IMR-90 (cell line): ENCODE data around the gene DACT2. TPM values are rescaled to one million over a fixed set of nuclear protein-coding genes. Genes with fewer than 3 reads are reported as not detected.

Source experiments
- ATAC-seq: fragments of 200-7000 bp; cut with Tn5 transposase; 2 replicates; pipeline ENCODE4 v1.9.1; 2020; ENCODE audit warnings: low read depth, mild to moderate bottlenecking, moderate library complexity
- BruUV-seq: library from RNA; stranded (reverse); fragments of 400-500 nt; replicated peaks from 2 replicates; lab custom pipeline; 2021; lab: Mats Ljungman, UMichigan
- CTCF ChIA-PET: fragments of 300-600 bp; formaldehyde crosslinking; extraction: SDS; loops from one replicate; lab custom pipeline; 2021; ENCODE audit warnings: antibody characterized with exemption; lab: Yijun Ruan, JAX
- POLR2A ChIA-PET: fragments of 300-600 bp; sonication (Branson Sonifier 250); formaldehyde crosslinking; loops from one replicate; lab custom pipeline; 2022; ENCODE audit warnings: antibody characterized with exemption; ENCODE audit not compliant: unreplicated experiment; lab: Charles Lee
- DNase-seq: peaks from one replicate; pipeline ENCODE4 v3.0.0; 2013
- H2AFZ ChIP-seq: replicated peaks from 2 replicates; pipeline ENCODE3; 2013; ENCODE audit warnings: low read length, mild to moderate bottlenecking; ENCODE audit not compliant: poor library complexity
- H2AK5ac ChIP-seq: 2 replicates; pipeline ENCODE4 v1.6.1; 2013; ENCODE audit warnings: low read depth, low read length, inconsistent platforms
- H2AK9ac ChIP-seq: replicated peaks from 2 replicates; pipeline ENCODE3; 2013; ENCODE audit warnings: mild to moderate bottlenecking, low read depth, low read length, moderate library complexity; ENCODE audit not compliant: poor library complexity
- H2BK120ac ChIP-seq: 2 replicates; pipeline ENCODE4 v1.6.1; 2013; ENCODE audit warnings: low read depth, low read length, inconsistent platforms
- H2BK15ac ChIP-seq: 3 replicates; pipeline ENCODE4 v1.6.1; 2013; ENCODE audit warnings: low read depth, low read length, inconsistent platforms
- H2BK20ac ChIP-seq: 2 replicates; pipeline ENCODE4 v1.6.1; 2013; ENCODE audit warnings: low read depth, mild to moderate bottlenecking, inconsistent platforms, low read length, moderate library complexity
- H2BK5ac ChIP-seq: 2 replicates; pipeline ENCODE4 v1.6.1; 2013; ENCODE audit warnings: mild to moderate bottlenecking, low read depth, low read length, inconsistent platforms; ENCODE audit not compliant: poor library complexity, severe bottlenecking
- H3K14ac ChIP-seq: replicated peaks from 2 replicates; pipeline ENCODE4 v1.6.1; 2013; ENCODE audit warnings: low read depth, low read length, inconsistent platforms
- H3K18ac ChIP-seq: 2 replicates; pipeline ENCODE4 v1.6.1; 2013; ENCODE audit warnings: low read depth, low read length, control low read depth
- H3K23ac ChIP-seq: 2 replicates; pipeline ENCODE4 v1.6.1; 2013; ENCODE audit warnings: low read depth, low read length, inconsistent platforms
- H3K27ac ChIP-seq: 2 replicates; pipeline ENCODE4 v1.5.1; 2013; ENCODE audit warnings: mild to moderate bottlenecking, control low read depth, low read length; ENCODE audit not compliant: insufficient read depth
- H3K27me3 ChIP-seq: 2 replicates; pipeline ENCODE4 v1.6.1; 2013; ENCODE audit warnings: low read length; ENCODE audit not compliant: control insufficient read depth, insufficient read depth
- H3K36me3 ChIP-seq: 2 replicates; pipeline ENCODE4 v1.6.1; 2013; ENCODE audit warnings: low read length, mixed read lengths; ENCODE audit not compliant: control insufficient read depth, insufficient read depth
- H3K4ac ChIP-seq: 2 replicates; pipeline ENCODE4 v1.6.1; 2013; ENCODE audit warnings: low read depth, low read length, inconsistent platforms
- H3K4me1 ChIP-seq: 2 replicates; pipeline ENCODE4 v1.6.1; 2013; ENCODE audit warnings: low read length, mixed read lengths; ENCODE audit not compliant: control insufficient read depth, insufficient read depth
- H3K4me2 ChIP-seq: 2 replicates; pipeline ENCODE4 v1.6.1; 2013; ENCODE audit warnings: low read depth, mild to moderate bottlenecking, control low read depth, low read length, moderate library complexity
- H3K4me3 ChIP-seq: 2 replicates; pipeline ENCODE4 v1.5.1; 2013; ENCODE audit warnings: low read depth, mild to moderate bottlenecking, control low read depth, low read length, moderate library complexity; ENCODE audit not compliant: insufficient read depth
- H3K56ac ChIP-seq: 2 replicates; pipeline ENCODE4 v1.6.1; 2013; ENCODE audit warnings: low read length, inconsistent platforms; ENCODE audit not compliant: insufficient read depth; ENCODE audit errors: extremely low read depth
- H3K79me1 ChIP-seq, 2 experiments: 2 replicates each; pipeline ENCODE4 v1.6.1; 2013; ENCODE audit warnings: low read length in 2 of 2, inconsistent platforms in 1 of 2, low read depth in 1 of 2
- H3K9ac ChIP-seq: 2 replicates; pipeline ENCODE4 v1.6.1; 2013; ENCODE audit warnings: low read depth, low read length, control low read depth
- H3K9me1 ChIP-seq: 2 replicates; pipeline ENCODE4 v1.6.1; 2013; ENCODE audit warnings: low read length, inconsistent platforms; ENCODE audit not compliant: insufficient read depth
- H3K9me3 ChIP-seq: 2 replicates; pipeline ENCODE4 v1.6.1; 2013; ENCODE audit warnings: low read length; ENCODE audit not compliant: control insufficient read depth, insufficient read depth
- H4K20me1 ChIP-seq: 2 replicates; pipeline ENCODE4 v1.6.1; 2013; ENCODE audit warnings: low read length, inconsistent platforms; ENCODE audit not compliant: insufficient read depth
- H4K5ac ChIP-seq: 2 replicates; pipeline ENCODE4 v1.6.1; 2013; ENCODE audit warnings: mild to moderate bottlenecking, low read depth, low read length, control low read depth
- H4K8ac ChIP-seq, 2 experiments: 2 replicates each; pipeline ENCODE4 v1.6.1; 2013; ENCODE audit warnings: low read depth in 2 of 2, low read length in 2 of 2, control low read depth in 1 of 2, inconsistent platforms in 1 of 2
- H4K91ac ChIP-seq: 2 replicates; pipeline ENCODE4 v1.6.1; 2013; ENCODE audit warnings: low read depth, low read length, inconsistent platforms; ENCODE audit not compliant: insufficient read depth
- BHLHE40 ChIP-seq: fragments of 150-350 bp; IDR thresholded peaks from 2 replicates; pipeline ENCODE4 v1.6.1; 2016; ENCODE audit warnings: mild to moderate bottlenecking, low read depth, low read length
- CEBPB ChIP-seq: IDR thresholded peaks from 2 replicates; pipeline ENCODE4 v1.6.1; 2012; ENCODE audit warnings: low read depth, low read length, improper control_type of control experiment
- CHD1 ChIP-seq: IDR thresholded peaks from 2 replicates; pipeline ENCODE4 v1.6.1; 2012; ENCODE audit warnings: low read depth, low read length, improper control_type of control experiment
- ELK1 ChIP-seq: fragments of 150-350 bp; IDR thresholded peaks from 2 replicates; pipeline ENCODE4 v1.6.1; 2016; ENCODE audit warnings: low read depth, mild to moderate bottlenecking, low read length, moderate library complexity, borderline replicate concordance
- FOS ChIP-seq: fragments of 150-350 bp; IDR thresholded peaks from 2 replicates; pipeline ENCODE4 v1.6.1; 2016; ENCODE audit warnings: low read depth, low read length
- MAFK ChIP-seq: IDR thresholded peaks from 2 replicates; pipeline ENCODE4 v1.6.1; 2012; ENCODE audit warnings: low read depth, low read length, improper control_type of control experiment
- MAZ ChIP-seq: IDR thresholded peaks from 2 replicates; pipeline ENCODE4 v1.6.1; 2012; ENCODE audit warnings: low read depth, mild to moderate bottlenecking, low read length, improper control_type of control experiment, moderate library complexity, borderline replicate concordance
- NFE2L2 ChIP-seq: fragments of 150-350 bp; IDR thresholded peaks from 2 replicates; pipeline ENCODE4 v1.6.1; 2016; ENCODE audit warnings: low read depth, mild to moderate bottlenecking, low read length
- POLR2A ChIP-seq: IDR thresholded peaks from 2 replicates; pipeline ENCODE4 v1.6.1; 2012; ENCODE audit warnings: mild to moderate bottlenecking, low read depth, low read length
- RAD21 ChIP-seq: IDR thresholded peaks from 2 replicates; pipeline ENCODE4 v1.6.1; 2012; ENCODE audit warnings: low read length, improper control_type of control experiment
- RCOR1 ChIP-seq: IDR thresholded peaks from 2 replicates; pipeline ENCODE4 v1.6.1; 2012; ENCODE audit warnings: mild to moderate bottlenecking, low read length, improper control_type of control experiment; ENCODE audit not compliant: insufficient replicate concordance
- RFX5 ChIP-seq: IDR thresholded peaks from 2 replicates; pipeline ENCODE4 v1.8.0; 2012; ENCODE audit warnings: low read depth, mild to moderate bottlenecking, low read length, moderate library complexity
- SMC3 ChIP-seq: fragments of 150-350 bp; IDR thresholded peaks from 2 replicates; pipeline ENCODE4 v1.6.1; 2016; ENCODE audit warnings: low read depth, mild to moderate bottlenecking, antibody characterized with exemption, low read length, moderate library complexity
- WGBS, 2 experiments: methylation state at CpG; one replicate each; pipeline versions ENCODE4 v1.1.5 to v1.1.7; 2013; ENCODE audit warnings: missing lambda C conversion rate in 2 of 2; ENCODE audit not compliant: insufficient read length in 1 of 2; ENCODE audit errors: extremely low coverage in 2 of 2; 5-methylcytosine and 5-hydroxymethylcytosine counted together
- dilution Hi-C: fragments of 300-500 bp; cut with HindIII; formaldehyde crosslinking; loops from one replicate; pipeline ENCODE4 v1.14.3; 2018; ENCODE audit warnings: low sequenced_read_pairs; ENCODE audit not compliant: unreplicated experiment
- in situ Hi-C: fragments of 300-500 bp; cut with MboI; formaldehyde crosslinking; loops from 3 replicates; pipeline ENCODE4 v1.14.3; 2019; ENCODE audit warnings: low sequenced_read_pairs, inconsistent platforms, mixed read lengths
- intact Hi-C: fragments of 100-400 bp; cut with micrococcal nuclease; formaldehyde crosslinking; loops from 2 replicates; pipeline ENCODE4 v1.10.0; 2022
- polyA plus RNA-seq, 3 experiments: library from polyadenylated mRNA; depleted of rRNA; stranded (reverse); fragments of >200 nt; gene quantifications; 2 replicates each; pipeline ENCODE4 v1.2.3, GENCODE V29; 2012; ENCODE audit warnings: low replicate concordance in 1 of 3
- total RNA-seq: library from RNA; depleted of rRNA; stranded (reverse); fragments of >200 nt; gene quantifications from 2 replicates; pipeline ENCODE4 v1.2.3, GENCODE V29; 2012

The DACT2 gene
- total and polyA plus RNA-seq, 2 of the 4 experiments (the other 2 are of a cell fraction): not detected

- Histone ChIP-seq H3K18ac (no peak overlapping the region), H4K20me1 (no peaks in the 10 kb centered on the region), H2BK5ac (no peak overlapping the region), H3K14ac (no peak overlapping the region), H3K4me3 (no peak overlapping the region), H3K4ac (no peak overlapping the region), H2BK20ac (no peak overlapping the region), H2AK5ac (no peak overlapping the region), H3K36me3 (no peaks in the 10 kb centered on the region), H3K9me1 (no peaks in the 10 kb centered on the region), H3K4me2 (no peak overlapping the region), H3K79me1 (no peaks in the 10 kb centered on the region), H3K56ac (no peak overlapping the region), H2AFZ (no peak overlapping the region), H3K27ac (no peak overlapping the region), H2BK120ac (no peak overlapping the region), H3K9me3 (peaks cover 37% of the 10 kb centered on the region), H3K9ac (no peak overlapping the region), H4K5ac (no peak overlapping the region), H2AK9ac (no peak overlapping the region), H2BK15ac (no peak overlapping the region), H3K4me1 (no peaks in the 10 kb centered on the region), H3K23ac (no peak overlapping the region), H4K8ac (no peak overlapping the region), H4K91ac (no peak overlapping the region), H3K27me3 (no peaks in the 10 kb centered on the region)
- in situ Hi-C loops: no loop called here
- dilution Hi-C loops: no loop called here
- no peak for ATAC-seq
- POLR2A ChIA-PET: no interaction called here
- TF ChIP-seq RFX5: no peak
- TF ChIP-seq POLR2A: no peak
- no peak for TF ChIP-seq FOS
- no peak for TF ChIP-seq NFE2L2
- no peak for TF ChIP-seq CHD1
- TF ChIP-seq SMC3: no peak
- TF ChIP-seq RAD21: no peak
- no peak for TF ChIP-seq RCOR1
- no peak for TF ChIP-seq BHLHE40
- TF ChIP-seq MAZ: no peak
- no peak for TF ChIP-seq CEBPB
- TF ChIP-seq MAFK: no peak
- no peak for TF ChIP-seq ELK1
- intact Hi-C loops: no loop called here
- CTCF ChIA-PET: no interaction called here
- BruUV-seq: no TSS peak
- no peak for DNase-seq
- WGBS, 2 experiments: 60% methylated on average over 1 of the region's 24 CpGs; no CpG with 5 or more reads in 1 of the 2 experiments
Observed at GRCh38 chr6:168260420-168260987, 59.1 kb downstream of the DACT2 start.
